Activated naive CD4-positive, alpha-beta T cell treated with anti-CD3 and anti-CD28 coated beads, Interleukin-2, amount 10 ng/mL, durations not matched to agents 7 days and 5 days (primary cell): ENCODE results near the gene FBXW12.

ENCODE experiments used
- CTCF ChIA-PET: fragments of 350-600 bp; sonication (Branson Sonifier 250); formaldehyde crosslinking; loops from one replicate; lab custom pipeline; 2021; ENCODE audit warnings: antibody characterized with exemption; lab: Charles Lee
- DNase-seq: peaks from one replicate; pipeline ENCODE4 v3.0.0-alpha.2; 2020
- H3K27ac Mint-ChIP-seq: one replicate; pipeline ENCODE4 v1.8.0; 2021; ENCODE audit warnings: mild to moderate bottlenecking, moderate library complexity, mixed read lengths
- H3K27me3 Mint-ChIP-seq: one replicate; pipeline ENCODE4 v1.8.0; 2021; ENCODE audit warnings: mild to moderate bottlenecking, mixed read lengths
- H3K36me3 Mint-ChIP-seq: one replicate; pipeline ENCODE4 v1.8.0; 2021; ENCODE audit warnings: mixed read lengths
- H3K4me1 Mint-ChIP-seq: one replicate; pipeline ENCODE4 v1.8.0; 2021; ENCODE audit warnings: mixed read lengths
- H3K4me3 Mint-ChIP-seq: one replicate; pipeline ENCODE4 v1.8.0; 2021; ENCODE audit warnings: mild to moderate bottlenecking, moderate library complexity, mixed read lengths
- H3K9me3 Mint-ChIP-seq: one replicate; pipeline ENCODE4 v1.8.0; 2021; ENCODE audit warnings: mixed read lengths

The FBXW12 gene

GRCh38 chr3:48356419-48356818 is 15.6 kb upstream of the FBXW12 start:
- Mint-ChIP-seq H3K4me1 (no peaks in the 10 kb centered on the region), H3K9me3 (peaks cover 1% of the 10 kb centered on the region), H3K27ac (no peak overlapping the region), H3K36me3 (peaks cover 3% of the 10 kb centered on the region), H3K4me3 (no peak overlapping the region), H3K27me3 (peaks cover 39% of the 10 kb centered on the region)
- no peak for DNase-seq
- CTCF ChIA-PET, result interaction anchor here (1.3 kb wide), 1 partner anchor 44 kb away, joined by 3 read pairs; no protein-coding TSS in a partner anchor

GRCh38 chr3:48361928-48362327 is 10.1 kb upstream of the FBXW12 start:
- Mint-ChIP-seq H3K27me3 (peaks cover 21% of the 10 kb centered on the region), H3K27ac (no peak overlapping the region), H3K9me3 (peaks cover 4% of the 10 kb centered on the region), H3K36me3 (peaks cover 3% of the 10 kb centered on the region), H3K4me3 (no peak overlapping the region), H3K4me1 (no peaks in the 10 kb centered on the region)
- CTCF ChIA-PET, result no interaction called here
- DNase-seq, result no peak

DNA sequence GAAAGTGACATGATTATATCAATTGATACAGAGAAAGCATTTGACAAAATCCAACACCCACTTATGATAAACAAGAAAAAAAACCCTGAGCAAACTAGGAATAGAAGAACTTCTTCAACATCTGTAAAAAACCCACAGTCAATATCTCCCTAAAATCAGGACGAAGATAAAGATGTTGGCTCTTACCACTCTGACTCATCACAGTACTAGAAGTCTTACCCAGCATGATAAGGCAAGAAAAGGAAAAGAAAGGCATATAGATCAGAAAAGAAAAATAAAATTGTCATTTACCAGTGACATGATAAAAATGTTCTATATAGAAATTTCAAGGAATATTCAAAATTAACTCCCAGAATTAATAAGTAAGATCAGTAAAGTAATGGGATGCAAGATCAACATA is 7.2 kb upstream of the FBXW12 start:
- no peaks in the 10 kb centered on the region for H3K4me1 Mint-ChIP-seq
- H3K9me3 Mint-ChIP-seq, result peaks cover 3% of the 10 kb centered on the region
- CTCF ChIA-PET, result no interaction called here
- H3K27ac Mint-ChIP-seq, result no peak overlapping the region
- peaks cover 3% of the 10 kb centered on the region for H3K36me3 Mint-ChIP-seq
- no peak overlapping the region for H3K4me3 Mint-ChIP-seq
- peaks cover 18% of the 10 kb centered on the region for H3K27me3 Mint-ChIP-seq
- DNase-seq, result no peak

DNA sequence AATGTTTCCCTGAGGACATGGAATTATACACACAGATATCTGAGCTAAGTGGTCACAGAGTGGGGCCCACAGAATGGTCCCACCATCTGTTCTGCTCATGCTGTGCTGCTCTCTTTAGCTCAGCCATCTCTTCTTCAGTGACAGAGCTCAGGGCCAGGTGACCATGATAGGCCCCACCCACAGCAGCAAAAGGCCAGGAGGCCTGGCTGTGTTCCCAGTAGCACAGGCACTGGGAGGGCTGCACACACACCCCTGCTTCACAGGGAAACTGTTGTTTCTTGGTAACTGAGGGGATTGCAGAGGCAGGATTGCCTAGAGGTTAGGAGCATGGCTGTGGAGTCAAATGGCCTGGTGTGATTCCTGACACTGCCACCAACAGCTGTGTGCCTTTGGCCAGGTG is 4.8 kb upstream of the FBXW12 start:
- no peak overlapping the region for H3K27ac Mint-ChIP-seq

DNA sequence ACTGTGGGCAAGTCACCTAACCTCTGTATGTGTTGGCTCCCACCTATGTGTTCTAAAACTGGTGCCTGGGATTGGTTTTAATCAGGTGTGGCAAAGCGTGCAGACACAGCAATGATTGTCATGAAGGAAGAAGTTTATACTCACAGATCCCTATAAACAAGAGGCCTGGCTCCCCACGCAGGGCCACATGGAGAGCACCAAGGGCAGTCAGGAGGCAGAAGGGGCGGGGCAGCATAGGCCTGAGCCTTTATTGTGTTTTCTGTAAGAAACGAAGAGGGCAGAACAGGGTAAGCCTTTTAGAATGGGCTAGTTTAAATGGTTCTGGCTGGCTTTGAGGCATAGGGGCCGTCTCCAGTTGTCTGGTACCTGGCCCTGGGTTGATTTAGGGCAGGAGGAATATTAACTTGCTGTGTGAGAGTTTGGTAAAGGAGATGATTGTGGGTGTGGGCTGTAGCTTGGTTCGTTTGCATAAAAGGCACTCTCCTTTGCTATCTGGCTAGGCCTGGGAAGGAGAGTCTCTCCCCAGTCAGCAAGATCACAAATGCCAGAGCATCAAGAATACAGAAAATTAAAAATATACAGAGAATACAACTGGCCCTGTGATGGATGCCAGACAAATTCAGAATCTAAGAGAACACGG is 2.2 kb upstream of the FBXW12 start:
- Mint-ChIP-seq H3K27ac (no peak overlapping the region), H3K4me1 (no peaks in the 10 kb centered on the region), H3K36me3 (no peaks in the 10 kb centered on the region), H3K4me3 (no peak overlapping the region), H3K9me3 (no peaks in the 10 kb centered on the region), H3K27me3 (peaks cover 9% of the 10 kb centered on the region)
- no peak for DNase-seq
- CTCF ChIA-PET, result no interaction called here

More for the DNA sequence above, 4.8 kb upstream of the FBXW12 start:
- peaks cover 14% of the 10 kb centered on the region for H3K27me3 Mint-ChIP-seq
- H3K9me3 Mint-ChIP-seq, result peaks cover under 1% of the 10 kb centered on the region
- no peaks in the 10 kb centered on the region for H3K4me1 Mint-ChIP-seq
- DNase-seq, result no peak
- CTCF ChIA-PET, result interaction anchor here (0.7 kb wide), 1 partner anchor 69 kb away, joined by 3 read pairs; no protein-coding TSS in a partner anchor
- no peak overlapping the region for H3K4me3 Mint-ChIP-seq
- H3K36me3 Mint-ChIP-seq, result no peaks in the 10 kb centered on the region

- no peak for DNase-seq
- CTCF ChIA-PET, result no interaction called here
- Mint-ChIP-seq H3K27me3 (peaks cover 9% of the 10 kb centered on the region), H3K27ac (no peak overlapping the region), H3K4me1 (no peaks in the 10 kb centered on the region), H3K4me3 (no peak overlapping the region), H3K36me3 (no peaks in the 10 kb centered on the region), H3K9me3 (no peaks in the 10 kb centered on the region)
Observed at GRCh38 chr3:48370333-48370713, 1.7 kb upstream of the FBXW12 start.

- CTCF ChIA-PET, result interaction anchor here (1.5 kb wide), 1 partner anchor 64 kb away, joined by 4 read pairs; no protein-coding TSS in a partner anchor
- no peaks in the 10 kb centered on the region for H3K9me3 Mint-ChIP-seq
Observed at GRCh38 chr3:48372377-48372770, 355 bp downstream of the FBXW12 start.

GRCh38 chr3:48372862-48373435 is 930 bp downstream of the FBXW12 start:
- DNase-seq, result no peak
- H3K4me3 Mint-ChIP-seq, result no peak overlapping the region
- no peaks in the 10 kb centered on the region for H3K9me3 Mint-ChIP-seq
- peaks cover 10% of the 10 kb centered on the region for H3K27me3 Mint-ChIP-seq
- H3K4me1 Mint-ChIP-seq, result no peaks in the 10 kb centered on the region
- CTCF ChIA-PET, result interaction anchor here (1.5 kb wide), 1 partner anchor 63 kb away, joined by 4 read pairs; no protein-coding TSS in a partner anchor
- no peaks in the 10 kb centered on the region for H3K36me3 Mint-ChIP-seq
- no peak overlapping the region for H3K27ac Mint-ChIP-seq

More at GRCh38 chr3:48372377-48372770, 355 bp downstream of the FBXW12 start:
- DNase-seq, result no peak
- no peak overlapping the region for H3K27ac Mint-ChIP-seq
- H3K4me3 Mint-ChIP-seq, result no peak overlapping the region
- peaks cover 9% of the 10 kb centered on the region for H3K27me3 Mint-ChIP-seq
- H3K4me1 Mint-ChIP-seq, result no peaks in the 10 kb centered on the region
- no peaks in the 10 kb centered on the region for H3K36me3 Mint-ChIP-seq

- Mint-ChIP-seq H3K27ac (no peak overlapping the region), H3K27me3 (peaks cover 33% of the 10 kb centered on the region), H3K4me1 (no peaks in the 10 kb centered on the region), H3K9me3 (no peaks in the 10 kb centered on the region), H3K36me3 (no peaks in the 10 kb centered on the region), H3K4me3 (no peak overlapping the region)
- DNase-seq, result no peak
- CTCF ChIA-PET, result no interaction called here
Observed at GRCh38 chr3:48387634-48388033, 15.6 kb downstream of the FBXW12 start.

GRCh38 chr3:48388966-48389365 is 16.9 kb downstream of the FBXW12 start:
- Mint-ChIP-seq H3K27ac (no peak overlapping the region), H3K4me3 (no peak overlapping the region), H3K36me3 (no peaks in the 10 kb centered on the region), H3K9me3 (no peaks in the 10 kb centered on the region), H3K4me1 (no peaks in the 10 kb centered on the region), H3K27me3 (peaks cover 29% of the 10 kb centered on the region)
- DNase-seq, result no peak
- CTCF ChIA-PET, result no interaction called here

DNA sequence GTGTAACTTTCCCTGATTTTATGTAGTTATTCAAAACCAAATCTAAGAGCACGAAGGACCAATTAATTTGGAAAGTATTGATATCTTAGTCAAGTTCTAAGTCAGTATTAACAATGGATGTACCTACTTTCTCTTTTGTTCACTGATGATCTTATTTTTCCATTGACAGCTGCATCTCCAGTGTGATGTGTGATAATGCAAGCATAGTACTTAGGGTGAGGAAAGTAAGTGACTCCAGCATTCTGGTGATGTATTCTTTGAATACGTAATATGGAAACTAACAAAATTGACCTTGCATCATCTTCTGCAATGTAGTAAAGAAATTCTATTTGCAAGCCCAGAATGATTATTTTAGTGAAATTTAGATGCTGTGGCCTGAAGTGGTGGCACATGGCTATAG is 22.4 kb downstream of the FBXW12 start:
- CTCF ChIA-PET, result interaction anchor here (0.6 kb wide), 1 partner anchor 42 kb away, joined by 3 read pairs; no protein-coding TSS in a partner anchor
- Mint-ChIP-seq H3K4me3 (no peak overlapping the region), H3K9me3 (no peaks in the 10 kb centered on the region)

GRCh38 chr3:48395714-48396113 is 23.7 kb downstream of the FBXW12 start:
- CTCF ChIA-PET, result interaction anchor here (2.4 kb wide), 1 partner anchor 12 kb away, joined by 6 read pairs; no protein-coding TSS in a partner anchor
- Mint-ChIP-seq H3K9me3 (no peaks in the 10 kb centered on the region), H3K36me3 (no peaks in the 10 kb centered on the region), H3K27ac (no peak overlapping the region), H3K4me3 (no peak overlapping the region), H3K4me1 (no peaks in the 10 kb centered on the region), H3K27me3 (peaks cover 36% of the 10 kb centered on the region)
- no peak for DNase-seq

More for the DNA sequence above, 22.4 kb downstream of the FBXW12 start:
- H3K27ac Mint-ChIP-seq, result no peak overlapping the region
- H3K4me1 Mint-ChIP-seq, result no peaks in the 10 kb centered on the region
- peaks cover 34% of the 10 kb centered on the region for H3K27me3 Mint-ChIP-seq
- DNase-seq, result no peak
- H3K36me3 Mint-ChIP-seq, result no peaks in the 10 kb centered on the region

DNA sequence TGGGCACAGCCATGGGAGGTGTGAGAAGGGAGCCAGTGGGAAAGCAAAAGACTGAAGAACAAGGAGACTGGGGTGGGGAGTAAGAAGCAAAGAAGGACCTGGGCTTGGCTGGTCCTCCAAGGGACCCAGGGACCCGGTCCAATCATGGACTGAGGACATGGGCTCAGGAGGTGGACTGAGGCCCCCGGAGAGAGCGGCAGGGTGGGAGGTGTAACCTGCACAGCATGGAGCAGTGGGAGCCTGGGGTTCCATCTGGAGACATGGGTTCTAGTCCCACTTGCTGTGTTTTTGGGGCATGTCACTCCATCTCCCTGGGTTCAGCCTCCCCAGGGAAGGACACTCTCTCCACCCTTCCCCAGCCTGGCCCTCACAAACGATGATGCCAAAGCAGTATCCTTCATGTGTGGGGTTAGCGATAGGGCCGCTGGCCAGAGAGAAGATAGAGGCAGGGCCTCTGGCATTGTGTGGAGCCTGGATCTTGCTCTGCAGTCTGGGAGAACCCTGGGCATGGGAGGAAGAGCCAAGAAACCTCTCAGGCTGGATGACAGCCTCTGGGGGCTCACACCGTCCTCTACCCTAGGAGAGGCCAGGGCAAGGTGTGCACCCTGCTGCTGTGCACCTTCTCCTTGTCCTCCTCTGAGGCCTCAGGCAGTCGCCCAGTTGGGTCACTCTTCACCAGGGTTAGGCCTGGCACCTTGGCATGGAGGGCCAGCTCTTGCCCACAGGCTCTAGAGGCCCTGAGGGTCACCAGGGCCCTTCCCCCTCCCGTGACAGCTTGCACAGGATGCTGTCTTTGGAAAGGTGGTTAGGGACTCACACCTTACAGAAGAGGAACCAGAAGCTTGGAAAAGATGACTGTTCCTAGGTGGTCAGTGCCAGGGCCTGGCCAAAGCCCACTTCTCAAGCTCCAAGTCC is 26.0 kb downstream of the FBXW12 start:
- Mint-ChIP-seq H3K4me3 (no peak overlapping the region), H3K27me3 (peaks cover 36% of the 10 kb centered on the region), H3K36me3 (no peaks in the 10 kb centered on the region), H3K9me3 (no peaks in the 10 kb centered on the region), H3K27ac (no peak overlapping the region), H3K4me1 (no peaks in the 10 kb centered on the region)
- CTCF ChIA-PET, result interaction anchor here (0.5 to 7.8 kb wide), 5 partner anchors 36 to 158 kb away, joined by 3 to 170 read pairs (median 3); partner anchors contain the start of gene PFKFB4
- DNase-seq, result no peak
